Endometrial microvascular endothelial cells (primary cell): ENCODE results near the gene EFS. TPM values are rescaled to one million over a fixed set of nuclear protein-coding genes. Genes with fewer than 3 reads are reported as not detected.
"Not testable (repeated sequence)": the region's sequence is repeated elsewhere in the genome, so short reads cannot be mapped to it uniquely, and the experiment has no call there.

Experiments used
- in situ Hi-C: cut with HindIII; loops from 2 replicates; pipeline ENCODE4 v1.10.0; 2017; ENCODE audit warnings: low sequenced_read_pairs, low pct_unique_long_range_greater_than_20kb; ENCODE audit errors: inconsistent ontology term
- total RNA-seq: library from RNA; depleted of rRNA; stranded (reverse); fragments of >200 nt; gene quantifications from one replicate; pipeline ENCODE4 v1.2.3, GENCODE V29; 2015; ENCODE audit errors: inconsistent ontology term

EFS gene
- total RNA-seq, 1 donor from 2014 or later: not detected

DNA sequence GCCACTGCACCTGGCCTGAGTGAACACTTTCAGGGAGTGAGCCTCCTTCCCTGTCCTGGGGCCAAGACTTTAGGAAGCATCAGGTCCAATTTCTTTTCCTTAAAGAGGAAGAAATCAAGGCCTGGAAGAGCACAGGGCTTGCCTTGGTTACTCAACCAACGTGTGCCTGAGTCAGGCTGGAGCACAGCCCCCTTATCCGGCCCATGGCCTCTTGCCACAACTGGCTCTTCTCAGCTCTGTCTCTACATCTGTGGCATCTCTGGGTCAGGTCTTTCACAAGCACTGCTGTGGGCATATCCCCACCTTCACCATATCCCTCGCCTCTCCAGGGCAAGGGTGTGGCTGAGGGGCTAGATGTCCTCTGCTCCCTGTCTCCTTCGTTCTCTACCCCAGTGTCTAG is 36.3 kb upstream of the EFS start:
- in situ Hi-C loops: no loop called here

GRCh38 chr14:23400496-23401149 is 35.7 kb upstream of the EFS start:
- in situ Hi-C loops: not testable (repeated sequence)

DNA sequence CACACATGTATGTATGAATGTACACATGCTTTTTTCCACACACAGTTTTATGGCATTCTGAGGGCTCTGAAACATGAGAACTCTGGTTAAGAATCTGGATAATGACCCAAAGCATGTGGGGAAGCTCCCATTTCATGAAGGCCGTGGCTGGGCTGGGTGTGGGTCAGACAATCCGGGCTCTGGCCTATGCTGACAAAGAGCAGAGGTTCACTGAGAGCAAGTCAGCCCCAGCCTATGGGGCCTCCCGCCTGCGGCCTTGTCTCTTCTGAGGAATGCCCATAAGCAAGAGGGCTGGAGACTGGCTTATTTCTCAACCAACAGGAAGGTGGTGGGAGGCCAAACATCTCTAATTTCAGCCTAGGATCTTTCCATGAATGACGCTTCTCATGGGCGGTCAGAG is 34.6 kb upstream of the EFS start:
- in situ Hi-C loops: no loop called here

DNA sequence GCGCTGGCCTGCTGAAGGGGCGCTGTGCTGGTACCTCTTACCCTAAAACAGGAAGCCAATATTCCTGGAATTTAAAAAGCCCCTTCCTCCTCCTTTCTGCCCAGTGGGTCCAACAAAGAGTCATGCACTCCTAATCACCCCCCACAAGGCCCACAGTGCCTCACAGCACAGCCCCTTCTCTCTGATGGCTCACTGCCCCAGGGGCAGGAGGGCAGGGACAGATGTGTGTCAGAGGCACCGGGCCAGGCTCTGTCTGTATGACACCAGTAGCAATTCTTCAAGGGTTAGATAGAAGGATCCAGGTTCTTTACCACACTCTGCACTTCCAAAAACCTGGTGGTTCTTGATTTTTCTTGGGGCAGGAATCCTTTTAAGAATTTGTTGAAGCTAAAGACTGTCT is 34.2 kb upstream of the EFS start:
- in situ Hi-C loops: no loop called here

- in situ Hi-C loops: no loop called here
Observed at GRCh38 chr14:23398348-23398747, 33.4 kb upstream of the EFS start.

- in situ Hi-C loops: no loop called here
Observed at GRCh38 chr14:23396781-23397407, 31.9 kb upstream of the EFS start.

GRCh38 chr14:23396126-23396525 is 31.2 kb upstream of the EFS start:
- in situ Hi-C loops: no loop called here

- in situ Hi-C loops: no loop called here
Observed at GRCh38 chr14:23392613-23393012, 27.6 kb upstream of the EFS start.

- in situ Hi-C loops: not testable (repeated sequence)
Observed at GRCh38 chr14:23389871-23390270, 24.9 kb upstream of the EFS start.

DNA sequence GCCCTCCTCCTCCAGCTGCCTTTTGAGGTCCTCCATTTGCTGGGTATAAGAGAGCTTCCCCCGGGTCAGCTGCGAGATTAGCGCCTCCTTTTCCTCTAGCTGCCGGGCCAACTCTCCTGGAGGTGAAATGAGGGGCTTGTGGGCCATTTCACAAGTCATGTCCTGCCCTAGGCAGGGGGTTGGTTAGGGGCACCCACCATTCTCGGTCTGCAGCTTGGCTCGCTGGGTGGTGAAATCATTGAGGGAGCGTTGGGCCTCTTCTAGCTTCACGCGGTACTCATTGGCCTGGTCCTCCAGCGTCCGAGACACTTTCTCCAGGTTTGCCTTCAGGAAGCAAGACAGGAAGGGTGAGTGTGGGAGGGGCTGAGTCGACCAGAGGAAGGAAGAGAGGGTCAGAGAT is 24.4 kb upstream of the EFS start:
- in situ Hi-C loops: no loop called here

DNA sequence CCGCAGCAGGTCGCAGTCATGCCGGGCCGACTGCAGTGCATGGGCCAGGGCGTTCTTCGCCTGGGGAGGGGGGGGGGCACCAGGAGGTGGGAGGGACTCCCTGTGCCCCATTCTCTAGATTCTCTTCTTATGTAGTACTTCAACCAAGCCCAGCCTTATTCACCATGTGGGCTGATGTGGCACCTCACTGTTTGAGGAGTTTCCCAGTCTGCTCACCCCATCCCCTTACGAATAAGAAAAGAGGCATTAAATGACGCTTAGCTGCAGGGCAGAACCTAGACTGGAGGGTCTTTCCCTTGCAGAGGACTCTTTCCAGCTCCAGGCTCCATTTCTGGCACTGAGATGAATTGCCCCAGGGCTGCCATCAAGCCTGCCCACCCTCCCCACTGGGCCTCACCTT is 24.0 kb upstream of the EFS start:
- in situ Hi-C loops: no loop called here

GRCh38 chr14:23387916-23388882 is 23.2 kb upstream of the EFS start:
- in situ Hi-C loops: no loop called here

DNA sequence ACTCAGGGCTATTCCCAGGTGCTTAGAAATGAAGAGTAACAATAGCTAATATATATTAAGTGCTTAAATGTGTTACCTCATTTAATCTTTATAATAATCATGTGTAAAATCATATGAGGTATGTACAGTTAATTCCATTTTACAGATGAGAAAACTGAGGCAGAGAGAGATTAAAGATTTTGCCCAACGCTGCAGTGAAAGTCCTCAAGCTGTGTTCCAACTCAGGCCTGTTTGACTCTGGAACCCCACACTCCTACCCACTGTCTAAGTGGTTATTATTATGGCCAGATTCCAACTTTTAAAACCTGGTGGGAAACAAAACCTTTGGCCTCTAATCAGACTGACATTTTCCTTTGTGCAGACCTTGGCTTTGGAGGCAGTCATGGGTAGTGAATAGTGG is 22.0 kb upstream of the EFS start:
- in situ Hi-C loops: no loop called here

DNA sequence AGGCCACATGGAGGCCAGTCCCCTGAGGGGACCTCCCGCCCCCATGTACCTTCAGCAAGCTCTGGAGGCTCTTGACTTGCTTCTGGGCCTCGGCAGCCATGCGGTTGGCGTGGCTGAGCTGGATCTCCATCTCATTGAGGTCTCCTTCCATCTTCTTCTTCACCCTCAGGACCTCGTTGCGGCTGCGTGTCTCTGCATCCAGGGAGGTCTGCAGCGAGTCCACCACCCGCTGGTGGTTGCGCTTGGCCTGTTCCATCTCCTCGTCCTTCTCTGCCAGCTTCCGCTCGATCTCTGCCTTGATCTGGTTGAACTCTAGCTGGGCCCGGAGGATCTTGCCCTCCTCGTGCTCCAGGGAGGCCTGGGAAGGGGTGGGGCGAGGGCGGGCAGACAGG is 21.3 kb upstream of the EFS start:
- in situ Hi-C loops: not testable (repeated sequence)

DNA sequence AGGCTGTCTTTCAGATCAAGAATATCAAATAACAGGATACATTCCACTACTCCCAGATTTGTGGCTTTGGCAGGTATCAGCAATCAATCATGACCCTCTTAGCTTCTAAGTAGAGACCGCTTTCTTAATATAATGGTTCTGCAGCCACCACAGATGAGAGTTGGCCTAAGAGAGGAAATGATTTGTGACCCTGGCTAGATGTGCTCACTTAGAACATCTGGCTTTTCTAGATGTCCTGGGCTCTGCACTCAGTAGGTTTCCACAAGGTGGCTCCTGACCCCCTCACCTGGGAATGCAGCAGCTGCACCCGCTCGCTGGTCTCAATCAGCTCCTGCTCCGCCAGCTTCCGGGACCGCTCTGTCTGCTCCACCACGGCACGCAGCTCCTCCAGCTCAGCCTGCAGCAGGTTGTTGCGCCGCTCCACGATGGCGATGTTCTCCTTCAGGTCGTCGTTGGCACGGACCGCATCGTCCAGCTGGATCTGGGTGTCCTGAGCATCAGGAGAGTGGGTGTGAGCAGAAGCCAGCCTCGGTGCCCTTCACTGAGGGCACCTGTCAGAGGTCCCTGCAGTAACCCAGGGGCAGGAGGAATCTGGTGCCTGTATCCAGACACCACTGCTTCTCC is 20.8 kb upstream of the EFS start:
- in situ Hi-C loops: no loop called here

- in situ Hi-C loops: no loop called here
Observed at GRCh38 chr14:23385244-23385641, 20.3 kb upstream of the EFS start.

DNA sequence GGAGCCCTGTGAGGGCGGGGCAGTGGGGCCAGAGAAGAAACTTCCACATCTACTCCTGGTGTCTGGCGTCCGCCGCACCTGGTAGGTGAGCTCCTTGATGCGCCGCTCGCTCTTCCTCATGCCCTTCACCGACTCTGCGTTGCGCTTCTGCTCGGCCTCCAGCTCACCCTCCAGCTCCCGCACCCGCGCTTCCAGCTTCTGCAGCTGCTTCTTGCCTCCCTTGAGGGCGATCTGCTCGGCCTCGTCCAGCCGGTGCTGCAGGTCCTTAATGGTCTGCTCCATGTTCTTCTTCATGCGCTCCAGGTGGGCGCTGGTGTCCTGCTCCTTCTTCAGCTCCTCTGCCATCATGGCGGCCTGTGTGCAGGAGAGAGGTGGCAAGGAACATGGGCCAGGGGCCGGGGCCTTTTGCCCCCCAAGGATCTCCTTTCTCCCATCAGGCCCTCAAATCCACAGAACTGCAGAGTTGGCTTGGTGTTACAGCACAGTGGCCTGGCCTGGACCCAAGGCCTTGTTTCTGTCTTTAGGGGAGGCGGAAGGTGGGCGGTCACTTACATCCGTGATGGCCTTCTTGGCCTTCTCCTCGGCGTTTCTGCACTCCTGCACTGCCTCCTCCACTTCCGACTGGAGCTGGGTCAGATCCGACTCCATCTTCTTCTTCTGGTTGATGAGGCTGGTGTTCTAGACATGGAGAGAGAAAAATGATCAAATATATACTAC is 19.6 kb upstream of the EFS start:
- in situ Hi-C loops: no loop called here

- in situ Hi-C loops: no loop called here
Observed at GRCh38 chr14:23382731-23383440, 17.9 kb upstream of the EFS start.
